HepG2 (cell line): ENCODE data around the gene DIABLO. TPM values are rescaled to one million over a fixed set of nuclear protein-coding genes. Genes with fewer than 3 reads are reported as not detected.

ENCODE experiments used
- CBFB ChIP-seq: sonication (generic); formaldehyde crosslinking; IDR thresholded peaks from 2 replicates; pipeline ENCODE4 v1.4.0; 2020; ENCODE audit warnings: missing genetic modification reagents
- DMAP1 ChIP-seq: IDR thresholded peaks from 2 replicates; pipeline ENCODE4 v1.6.1; 2016
- E2F1 ChIP-seq: sonication (generic); formaldehyde crosslinking; IDR thresholded peaks from 2 replicates; pipeline ENCODE4 v1.5.0; 2020; ENCODE audit warnings: missing genetic modification reagents
- E2F5 ChIP-seq: sonication (generic); formaldehyde crosslinking; conservative IDR thresholded peaks from 2 replicates; pipeline ENCODE4 v1.4.0; 2020; ENCODE audit warnings: missing genetic modification reagents
- HHEX ChIP-seq: IDR thresholded peaks from 2 replicates; pipeline ENCODE4 v1.6.1; 2016; ENCODE audit warnings: control low read depth
- HINFP ChIP-seq: sonication (generic); formaldehyde crosslinking; IDR thresholded peaks from 2 replicates; pipeline ENCODE4 v1.4.0; 2020; ENCODE audit warnings: low read depth, mild to moderate bottlenecking, missing genetic modification reagents
- HNF4A ChIP-seq: sonication (generic); formaldehyde crosslinking; IDR thresholded peaks from 2 replicates; pipeline ENCODE4 v1.4.0; 2020; ENCODE audit warnings: missing genetic modification reagents
- KAT8 ChIP-seq: IDR thresholded peaks from 2 replicates; pipeline ENCODE4 v1.6.1; 2016; ENCODE audit warnings: missing genetic modification reagents, missing compliant biosample characterization
- KDM4B ChIP-seq: sonication (generic); formaldehyde crosslinking; IDR thresholded peaks from 2 replicates; pipeline ENCODE4 v1.4.0; 2020; ENCODE audit warnings: missing genetic modification reagents
- LBX2 ChIP-seq: sonication (generic); formaldehyde crosslinking; IDR thresholded peaks from 2 replicates; pipeline ENCODE4 v1.5.0; 2020; ENCODE audit warnings: missing genetic modification reagents, mild to moderate bottlenecking, borderline replicate concordance
- POLR2A ChIP-seq, 2 experiments: IDR thresholded peaks; 2 replicates each; pipeline ENCODE4 v1.6.1; 2011; ENCODE audit warnings: low read depth in 2 of 2, low read length in 2 of 2, mild to moderate bottlenecking in 1 of 2, moderate library complexity in 1 of 2; ENCODE audit not compliant: insufficient read depth in 1 of 2
- RARG ChIP-seq: sonication (generic); formaldehyde crosslinking; IDR thresholded peaks from 2 replicates; pipeline ENCODE4 v1.4.0; 2020; ENCODE audit warnings: low read depth, mild to moderate bottlenecking, missing genetic modification reagents
- TCF12 ChIP-seq, 2 experiments: fragments of 450-650 bp in 1 of 2; sonication (generic) in 1 of 2; formaldehyde crosslinking in 1 of 2; IDR thresholded peaks; 2 replicates each; pipeline versions ENCODE4 v1.6.1 to v1.8.0; 2017 to 2022; ENCODE audit warnings: antibody characterized with exemption in 1 of 2, mild to moderate bottlenecking in 1 of 2, missing genetic modification reagents in 1 of 2, moderate library complexity in 1 of 2
- ZBED4 ChIP-seq: sonication (generic); formaldehyde crosslinking; IDR thresholded peaks from 2 replicates; pipeline ENCODE4 v1.4.0; 2020; ENCODE audit warnings: missing genetic modification reagents, borderline replicate concordance
- ZMYM2 ChIP-seq: sonication (generic); formaldehyde crosslinking; IDR thresholded peaks from 2 replicates; pipeline ENCODE4 v1.8.0; 2022; ENCODE audit warnings: mild to moderate bottlenecking, missing genetic modification reagents
- ZNF260 ChIP-seq: sonication (generic); formaldehyde crosslinking; IDR thresholded peaks from 2 replicates; pipeline ENCODE4 v1.4.0; 2020; ENCODE audit warnings: missing genetic modification reagents, low read depth, mild to moderate bottlenecking, borderline replicate concordance
- ZNF644 ChIP-seq: IDR thresholded peaks from 2 replicates; pipeline ENCODE4 v1.6.1; 2016; ENCODE audit warnings: low read depth
- ZNF740 ChIP-seq: sonication (generic); formaldehyde crosslinking; IDR thresholded peaks from 2 replicates; pipeline ENCODE4 v1.4.0; 2020; ENCODE audit warnings: missing genetic modification reagents
- ZSCAN5A ChIP-seq: sonication (generic); formaldehyde crosslinking; IDR thresholded peaks from 2 replicates; pipeline ENCODE4 v1.8.0; 2022; ENCODE audit warnings: mild to moderate bottlenecking, missing genetic modification reagents, borderline replicate concordance
- polyA plus RNA-seq, 8 experiments: library from polyadenylated mRNA; depleted of rRNA in 3 of 8; stranded (reverse) in 7 of 8; unstranded in 1 of 8; fragments of >200 nt; fragmentation: Illumina TruSeq in 4 of 8; extraction: Trizol in 4 of 8; gene quantifications; 2 replicates each; pipeline versions ENCODE4 v1.2.1 to v1.2.3, GENCODE V29; 2011 to 2016; ENCODE audit warnings: low read depth in 4 of 8, missing spikeins in 1 of 8, mixed read lengths in 1 of 8; ENCODE audit not compliant: insufficient read depth in 1 of 8
- total RNA-seq, 5 experiments: library from RNA; depleted of rRNA; stranded (reverse); fragments of >200 nt; fragmentation: Illumina TruSeq; extraction: Trizol; gene quantifications; 2 replicates each; pipeline ENCODE4 v1.2.3, GENCODE V29; 2016; ENCODE audit warnings: low read depth in 1 of 5

DIABLO gene
- total and polyA plus RNA-seq, 2 of the 13 experiments (the other 11 are each of a cell fraction or from before 2014, with no cell fraction given) = 20.7 to 70.9 TPM

GRCh38 chr12:122266230-122266901 lies 40.5 kb upstream of the DIABLO start, which contains the start of gene VPS33A (continued):
- peak; percentile 43; the same call in 1 of the 2 replicates for TF ChIP-seq E2F5 (CRISPR knock-in tag)
- TF ChIP-seq E2F1 (CRISPR knock-in tag) = 0 out of 2 replicates have a peak, but pooled peaks have one; percentile 39
- TF ChIP-seq ZSCAN5A (CRISPR knock-in tag) = peak; percentile 84
- peak; percentile 60; the same call in 1 of the 2 replicates for TF ChIP-seq LBX2 (CRISPR knock-in tag)
- 0 out of 2 replicates have a peak, but pooled peaks have one; percentile 68 for TF ChIP-seq ZNF260 (CRISPR knock-in tag)
- TF ChIP-seq HINFP (CRISPR knock-in tag) = peak; percentile 96
- peak; percentile 98 for TF ChIP-seq DMAP1 (CRISPR knock-in tag)
- peak; percentile 61; the same call in 1 of the 2 replicates for TF ChIP-seq RARG
- peak; percentile 100 for TF ChIP-seq KAT8 (CRISPR knock-in tag)
- peak; percentile 79; the same call in 1 of the 2 replicates for TF ChIP-seq ZMYM2 (CRISPR knock-in tag)
- peak; percentile 53; the same call in 1 of the 2 replicates for TF ChIP-seq ZNF740 (CRISPR knock-in tag)
- TF ChIP-seq CBFB = peak; percentile 82
- peak; percentile 95 to 97 for TF ChIP-seq POLR2A (IDR thresholded peaks at IDR 0.05; ENCODE audit: insufficient read depth in 1 of 2, low read depth in 2 of 2, low read length in 2 of 2)
- 0 out of 2 replicates have a peak, but pooled peaks have one; percentile 44 for TF ChIP-seq ZNF644 (CRISPR knock-in tag)
- TF ChIP-seq HHEX (CRISPR knock-in tag) = 0 out of 2 replicates have a peak, but pooled peaks have one; percentile 16
- no peak for TF ChIP-seq TCF12 (IDR thresholded peaks at IDR 0.05)
- 0 out of 2 replicates have a peak, but pooled peaks have one; percentile 18 for TF ChIP-seq TCF12 (CRISPR knock-in tag; IDR thresholded peaks at IDR 0.05)
- TF ChIP-seq ZBED4 (CRISPR knock-in tag) = peak; percentile 39; the same call in 1 of the 2 replicates
- peak; percentile 87; the same call in 1 of the 2 replicates for TF ChIP-seq KDM4B (CRISPR knock-in tag)
- TF ChIP-seq HNF4A (CRISPR knock-in tag) = peak; percentile 35; the same call in 1 of the 2 replicates
